Loucy (cell line): ENCODE data around the gene HDGF.
A peak's percentile ranks its signal among the peaks of the same experiment; 100 is the strongest.

ENCODE experiments used
- H2AFZ ChIP-seq: fragments of 200-600 bp; sonication (generic); 2 replicates; pipeline ENCODE4 v1.6.0; 2016; ENCODE audit warnings: antibody characterized with exemption, mild to moderate bottlenecking, low read length, moderate library complexity
- H3F3A ChIP-seq: fragments of 200-600 bp; 2 replicates; pipeline ENCODE4 v1.6.0; 2016; ENCODE audit warnings: antibody characterized with exemption, low read depth, mild to moderate bottlenecking
- H3K27me3 ChIP-seq: fragments of 200-600 bp; sonication (generic); 2 replicates; pipeline ENCODE4 v1.6.1; 2014; ENCODE audit warnings: low read length, mild to moderate bottlenecking; ENCODE audit not compliant: insufficient read depth, poor library complexity, severe bottlenecking
- H3K36me3 ChIP-seq: fragments of 200-600 bp; sonication (generic); 2 replicates; pipeline ENCODE4 v1.6.1; 2016; ENCODE audit warnings: low read length; ENCODE audit not compliant: insufficient read depth
- H3K4me1 ChIP-seq: fragments of 200-600 bp; sonication (generic); 2 replicates; pipeline ENCODE4 v1.5.1; 2014; ENCODE audit warnings: low read length, mild to moderate bottlenecking; ENCODE audit not compliant: insufficient read depth, poor library complexity, severe bottlenecking
- H3K4me2 ChIP-seq: fragments of 200-600 bp; sonication (generic); 2 replicates; pipeline ENCODE4 v1.6.0; 2014; ENCODE audit warnings: antibody characterized with exemption, low read length, low read depth, mild to moderate bottlenecking; ENCODE audit not compliant: poor library complexity, severe bottlenecking
- H3K4me3 ChIP-seq: fragments of 200-600 bp; sonication (generic); 2 replicates; pipeline ENCODE4 v1.5.1; 2014; ENCODE audit warnings: low read length, mild to moderate bottlenecking, mixed read lengths; ENCODE audit not compliant: poor library complexity, severe bottlenecking
- H3K79me2 ChIP-seq: fragments of 200-600 bp; sonication (generic); 2 replicates; pipeline ENCODE4 v1.6.1; 2014; ENCODE audit warnings: low read length; ENCODE audit not compliant: insufficient read depth
- H3K9ac ChIP-seq: fragments of 200-600 bp; sonication (generic); 2 replicates; pipeline ENCODE4 v1.6.0; 2014; ENCODE audit warnings: mild to moderate bottlenecking, low read depth, low read length, moderate library complexity; ENCODE audit not compliant: poor library complexity, severe bottlenecking
- H3K9me2 ChIP-seq: fragments of 200-600 bp; sonication (generic); replicated peaks from 2 replicates; pipeline ENCODE4 v1.6.1; 2016; ENCODE audit warnings: low read depth, low read length, mixed read lengths
- H3K9me3 ChIP-seq: fragments of 200-600 bp; sonication (generic); 2 replicates; pipeline ENCODE4 v1.6.1; 2014; ENCODE audit warnings: mild to moderate bottlenecking, antibody characterized with exemption, low read length, low read depth; ENCODE audit not compliant: insufficient read depth
- H4K20me1 ChIP-seq: fragments of 200-600 bp; sonication (generic); 2 replicates; pipeline ENCODE4 v1.6.0; 2014; ENCODE audit warnings: antibody characterized with exemption, low read length, mild to moderate bottlenecking; ENCODE audit not compliant: insufficient read depth, poor library complexity, severe bottlenecking
- EZH2phosphoT487 ChIP-seq: fragments of 200-600 bp; IDR thresholded peaks from 2 replicates; pipeline ENCODE4 v1.6.1; 2018; ENCODE audit warnings: antibody characterized with exemption, mild to moderate bottlenecking, moderate library complexity, borderline replicate concordance
- TF ChIP-seq, protein P1 (sequence below): fragments of 200-600 bp; sonication (generic); conservative IDR thresholded peaks from 2 replicates; pipeline ENCODE4 v1.5.1; 2014; ENCODE audit warnings: mild to moderate bottlenecking, antibody characterized with exemption, low read length

The HDGF gene

DNA sequence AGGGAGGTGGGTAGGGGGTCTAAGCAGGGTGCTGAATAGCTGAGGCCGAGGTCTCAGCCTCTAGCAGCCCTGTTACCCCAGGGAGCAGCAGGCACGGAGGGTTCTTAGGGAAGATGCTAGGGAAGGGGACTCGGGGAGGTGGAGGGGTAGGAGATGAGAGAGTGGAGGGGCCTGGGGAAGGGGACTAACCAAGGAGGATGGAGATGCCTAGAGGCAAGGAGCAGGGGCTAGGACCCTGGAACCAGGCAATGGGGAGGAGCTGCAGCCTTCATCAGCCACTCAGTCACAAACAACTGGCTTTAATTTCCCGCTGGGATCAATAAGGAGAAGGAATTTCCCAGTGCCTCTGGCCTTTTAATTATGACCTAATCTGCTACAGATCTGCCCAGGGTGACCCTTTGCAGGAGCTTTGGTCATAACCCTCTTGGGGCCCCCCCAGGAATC lies 43.2 kb downstream of the HDGF start:
- H3K9ac ChIP-seq, result no peak overlapping the region
- no peaks in the 10 kb centered on the region for H3K9me2 ChIP-seq
- no peaks in the 10 kb centered on the region for H3K27me3 ChIP-seq
- TF ChIP-seq, protein P1, sequence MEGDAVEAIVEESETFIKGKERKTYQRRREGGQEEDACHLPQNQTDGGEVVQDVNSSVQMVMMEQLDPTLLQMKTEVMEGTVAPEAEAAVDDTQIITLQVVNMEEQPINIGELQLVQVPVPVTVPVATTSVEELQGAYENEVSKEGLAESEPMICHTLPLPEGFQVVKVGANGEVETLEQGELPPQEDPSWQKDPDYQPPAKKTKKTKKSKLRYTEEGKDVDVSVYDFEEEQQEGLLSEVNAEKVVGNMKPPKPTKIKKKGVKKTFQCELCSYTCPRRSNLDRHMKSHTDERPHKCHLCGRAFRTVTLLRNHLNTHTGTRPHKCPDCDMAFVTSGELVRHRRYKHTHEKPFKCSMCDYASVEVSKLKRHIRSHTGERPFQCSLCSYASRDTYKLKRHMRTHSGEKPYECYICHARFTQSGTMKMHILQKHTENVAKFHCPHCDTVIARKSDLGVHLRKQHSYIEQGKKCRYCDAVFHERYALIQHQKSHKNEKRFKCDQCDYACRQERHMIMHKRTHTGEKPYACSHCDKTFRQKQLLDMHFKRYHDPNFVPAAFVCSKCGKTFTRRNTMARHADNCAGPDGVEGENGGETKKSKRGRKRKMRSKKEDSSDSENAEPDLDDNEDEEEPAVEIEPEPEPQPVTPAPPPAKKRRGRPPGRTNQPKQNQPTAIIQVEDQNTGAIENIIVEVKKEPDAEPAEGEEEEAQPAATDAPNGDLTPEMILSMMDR, result no peak
- no peak for TF ChIP-seq EZH2phosphoT487
- no peaks in the 10 kb centered on the region for H3F3A ChIP-seq
- H3K36me3 ChIP-seq, result no peaks in the 10 kb centered on the region
- no peak overlapping the region for H2AFZ ChIP-seq
- H3K4me3 ChIP-seq, result no peak overlapping the region
- no peaks in the 10 kb centered on the region for H3K79me2 ChIP-seq
- no peak overlapping the region for H3K4me2 ChIP-seq
- no peaks in the 10 kb centered on the region for H3K9me3 ChIP-seq
- peaks cover 17% of the 10 kb centered on the region for H3K4me1 ChIP-seq
- H4K20me1 ChIP-seq, result no peaks in the 10 kb centered on the region

- H3K9ac ChIP-seq, result no peak overlapping the region
- H3K4me3 ChIP-seq, result peak overlapping the region; percentile 82
- H3K36me3 ChIP-seq, result no peaks in the 10 kb centered on the region
- H2AFZ ChIP-seq, result no peak overlapping the region
- peak overlapping the region; percentile 100 for H3K4me2 ChIP-seq
- no peaks in the 10 kb centered on the region for H3K9me2 ChIP-seq
- no peaks in the 10 kb centered on the region for H4K20me1 ChIP-seq
- H3K27me3 ChIP-seq, result no peaks in the 10 kb centered on the region
- TF ChIP-seq EZH2phosphoT487, result no peak
- TF ChIP-seq, protein P1, result no peak
- H3K9me3 ChIP-seq, result no peaks in the 10 kb centered on the region
- H3K79me2 ChIP-seq, result no peaks in the 10 kb centered on the region
- peaks cover 17% of the 10 kb centered on the region for H3K4me1 ChIP-seq
- no peaks in the 10 kb centered on the region for H3F3A ChIP-seq
Measured at GRCh38 chr1:156707417-156708217, 43.9 kb downstream of the HDGF start.

DNA sequence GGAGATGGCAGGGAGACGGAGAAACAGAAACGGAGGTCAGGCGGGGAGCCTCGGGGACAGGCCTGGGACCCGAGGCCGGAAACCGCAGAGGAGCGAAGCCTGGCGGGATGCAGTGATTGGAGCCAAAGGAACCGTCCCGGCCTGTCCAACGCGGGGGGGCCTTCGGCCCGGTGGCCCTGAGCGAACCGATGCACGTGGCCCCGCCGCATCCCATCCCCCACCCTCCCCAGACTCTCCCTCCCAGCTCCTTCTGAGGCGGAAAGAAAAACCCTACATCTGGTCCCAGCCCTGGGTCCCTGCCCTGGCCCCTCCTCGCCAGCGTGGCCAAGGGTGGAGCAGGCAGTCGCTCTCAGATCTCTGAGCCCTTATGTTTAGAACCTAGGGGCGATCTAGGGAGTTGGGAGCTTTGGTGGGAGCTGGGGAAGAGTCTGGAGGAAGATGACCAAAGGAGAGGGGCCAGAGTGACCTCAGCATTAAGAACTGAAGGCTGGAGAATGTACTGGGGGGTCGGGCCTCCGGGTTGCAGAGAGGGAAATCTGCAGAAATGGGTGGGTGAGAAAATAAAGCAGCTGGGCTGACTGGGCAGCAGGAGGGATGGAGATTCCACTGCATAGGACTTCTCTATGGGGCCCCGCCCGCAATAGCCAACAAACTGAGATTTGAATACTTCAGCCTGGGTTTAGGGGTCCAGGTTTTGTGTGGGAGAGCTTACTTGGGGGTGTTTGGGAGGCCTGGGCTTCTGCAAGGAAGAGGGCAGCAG lies 44.6 kb downstream of the HDGF start:
- TF ChIP-seq, protein P1, result no peak
- no peak for TF ChIP-seq EZH2phosphoT487
- Histone ChIP-seq H3K79me2 (no peaks in the 10 kb centered on the region), H3K9ac (peak overlapping the region; percentile 64), H3K9me2 (no peaks in the 10 kb centered on the region), H4K20me1 (no peaks in the 10 kb centered on the region), H3F3A (no peaks in the 10 kb centered on the region), H3K36me3 (no peaks in the 10 kb centered on the region), H3K4me3 (peak overlapping the region; percentile 82), H3K4me2 (peak overlapping the region; percentile 100), H3K4me1 (peaks cover 17% of the 10 kb centered on the region), H3K27me3 (no peaks in the 10 kb centered on the region), H3K9me3 (no peaks in the 10 kb centered on the region), H2AFZ (peak overlapping the region; percentile 89)
